GM21723 (cell line): ENCODE results near the gene RUSC1.

ENCODE experiments used
- ATAC-seq: cut with Tn5 transposase; IDR thresholded peaks from one replicate; pipeline ENCODE4 v1.9.1; 2021; ENCODE audit warnings: mild to moderate bottlenecking, moderate library complexity; ENCODE audit not compliant: unreplicated experiment

RUSC1 gene

GRCh38 chr1:155294520-155295182 lies 26.0 kb upstream of the RUSC1 start:
- no peak for ATAC-seq

- no peak for ATAC-seq
Observed at GRCh38 chr1:155295183-155295941, 25.3 kb upstream of the RUSC1 start.

GRCh38 chr1:155295942-155296267 lies 24.8 kb upstream of the RUSC1 start:
- no peak for ATAC-seq

- ATAC-seq: no peak
Observed at GRCh38 chr1:155296661-155297060, 24.0 kb upstream of the RUSC1 start.

GRCh38 chr1:155297384-155297783 lies 23.3 kb upstream of the RUSC1 start:
- no peak for ATAC-seq

GRCh38 chr1:155300024-155300423 lies 20.7 kb upstream of the RUSC1 start:
- ATAC-seq: no peak

- ATAC-seq: no peak
Observed at GRCh38 chr1:155300553-155301329, 20.0 kb upstream of the RUSC1 start.

- ATAC-seq: no peak
Observed at GRCh38 chr1:155301342-155301841, 19.3 kb upstream of the RUSC1 start, which contains the start of gene PKLR. PKLR (minus strand) TSS chr1:155301438; CDS start chr1:155301395, 43 bp downstream.

- ATAC-seq: no peak
Observed at GRCh38 chr1:155304558-155305063, 16.1 kb upstream of the RUSC1 start.

- no peak for ATAC-seq
Observed at GRCh38 chr1:155305881-155306391, 14.8 kb upstream of the RUSC1 start.

- ATAC-seq: no peak
Observed at GRCh38 chr1:155307247-155307740, 13.4 kb upstream of the RUSC1 start.

- ATAC-seq: peak; percentile 96
Observed at GRCh38 chr1:155308493-155309422, 11.9 kb upstream of the RUSC1 start, which contains the start of gene FDPS. FDPS (plus strand) TSS chr1:155308866; CDS start chr1:155309790, 924 bp downstream.

- no peak for ATAC-seq
Observed at GRCh38 chr1:155309423-155310021, 11.2 kb upstream of the RUSC1 start.

- ATAC-seq: no peak
Observed at GRCh38 chr1:155313261-155313660, 7.4 kb upstream of the RUSC1 start.

GRCh38 chr1:155316922-155317321 lies 3.8 kb upstream of the RUSC1 start:
- ATAC-seq: no peak

- ATAC-seq: no peak
Observed at GRCh38 chr1:155318082-155318481, 2.6 kb upstream of the RUSC1 start.

- ATAC-seq: no peak
Observed at GRCh38 chr1:155319536-155319935, 1.2 kb upstream of the RUSC1 start.

GRCh38 chr1:155320252-155320651 lies 442 bp upstream of the RUSC1 start:
- ATAC-seq: no peak
